Small intestine (tissue), 7 donors: ENCODE data around the gene AICDA. TPM values are rescaled to one million over a fixed set of nuclear protein-coding genes. Genes with fewer than 3 reads are reported as not detected.
"Not testable (repeated sequence)": the region's sequence is repeated elsewhere in the genome, so short reads cannot be mapped to it uniquely, and the experiment has no call there.

Experiments
- DNase-seq, 2 donors: peaks; one replicate each; pipeline versions ENCODE4 v3.0.0 to v3.0.0-alpha.2; 2013
- FAIRE-seq: peaks from 2 replicates; lab custom pipeline; 2012; peaks lifted over from hg19 to GRCh38; lab: Jason Lieb, UNC
- H3K27ac ChIP-seq, 3 donors: one replicate each; pipeline ENCODE4 v1.5.1; 2013; ENCODE audit warnings: low read length in 2 of 3, mild to moderate bottlenecking in 2 of 3, control low read depth in 1 of 3, inconsistent platforms in 1 of 3, low read depth in 1 of 3, moderate library complexity in 1 of 3
- H3K27me3 ChIP-seq, 3 donors: one replicate each; pipeline ENCODE4 v1.6.1; 2013; ENCODE audit warnings: low read length in 3 of 3, inconsistent platforms in 1 of 3; ENCODE audit not compliant: control insufficient read depth in 3 of 3, insufficient read depth in 3 of 3
- H3K36me3 ChIP-seq, 3 donors: one replicate each; pipeline ENCODE4 v1.6.1; 2013; ENCODE audit warnings: low read length in 3 of 3, inconsistent platforms in 1 of 3, low read depth in 1 of 3, mild to moderate bottlenecking in 1 of 3, moderate library complexity in 1 of 3; ENCODE audit not compliant: control insufficient read depth in 3 of 3, insufficient read depth in 2 of 3
- H3K4me1 ChIP-seq, 3 donors: one replicate each; pipeline ENCODE4 v1.6.1; 2013; ENCODE audit warnings: low read length in 2 of 3, inconsistent platforms in 1 of 3, low read depth in 1 of 3, mild to moderate bottlenecking in 1 of 3, moderate library complexity in 1 of 3; ENCODE audit not compliant: control insufficient read depth in 3 of 3, insufficient read depth in 2 of 3
- H3K4me3 ChIP-seq, 3 donors: one replicate each; pipeline ENCODE4 v1.5.1; 2013; ENCODE audit warnings: low read length in 3 of 3, control low read depth in 1 of 3, inconsistent platforms in 1 of 3, low read depth in 1 of 3, mild to moderate bottlenecking in 1 of 3, moderate library complexity in 1 of 3
- H3K9me3 ChIP-seq, 2 donors: one replicate each; pipeline ENCODE4 v1.6.1; 2013; ENCODE audit warnings: low read depth in 1 of 2, low read length in 1 of 2; ENCODE audit not compliant: control insufficient read depth in 2 of 2, insufficient read depth in 1 of 2
- WGBS, 3 donors: extraction: QIAGEN DNeasy Blood & Tissue Kit; methylation state at CpG; one replicate each; pipeline ENCODE4 v1.1.7; 2013; 5-methylcytosine and 5-hydroxymethylcytosine counted together
- polyA plus RNA-seq, 4 donors: library from polyadenylated mRNA; stranded (reverse) in 3 of 4; unstranded in 1 of 4; fragments of 200-250 nt in 3 of 4; fragments of 120-200 nt in 1 of 4; gene quantifications; one replicate each; pipeline versions ENCODE4 v1.2.1 to v1.2.3, GENCODE V29; 2013
- donor health status: healthy with polysubstance abuse.
- donor health status: control.
- donor health status: control.
- donor health status: Bipolar disorder and iron deficiency.
- donor health status: healthy.

AICDA gene
- polyA plus RNA-seq, 4 donors = 0.31 to 4.0 (median 0.85) TPM

GRCh38 chr12:8603856-8604255, 8.8 kb downstream of the AICDA start:
- FAIRE-seq (no peak), DNase-seq (no peak)
- H3K4me1 ChIP-seq = no peaks in the 10 kb centered on the region
- H3K27ac ChIP-seq = no peak overlapping the region
- H3K27me3 ChIP-seq = no peaks in the 10 kb centered on the region
- no peak overlapping the region for H3K4me3 ChIP-seq
- no peaks in the 10 kb centered on the region for H3K9me3 ChIP-seq
- no peaks in the 10 kb centered on the region for H3K36me3 ChIP-seq
- 36 to 45% (median 44%) methylated on average over 3 of the region's 3 CpGs for WGBS, 3 donors

GRCh38 chr12:8603286-8603685, 9.4 kb downstream of the AICDA start:
- FAIRE-seq (no peak), DNase-seq (no peak)
- Histone ChIP-seq H3K4me1 (no peaks in the 10 kb centered on the region), H3K36me3 (no peaks in the 10 kb centered on the region), H3K9me3 (no peaks in the 10 kb centered on the region), H3K4me3 (no peak overlapping the region), H3K27me3 (no peaks in the 10 kb centered on the region), H3K27ac (no peak overlapping the region)
- 58 to 75% (median 73%) methylated on average over 2 of the region's 2 CpGs for WGBS, 3 donors

GRCh38 chr12:8596561-8596960, 16.1 kb downstream of the AICDA start:
- DNase-seq (no peak), FAIRE-seq (no peak)
- Histone ChIP-seq H3K4me3 (no peak overlapping the region), H3K9me3 (no peaks in the 10 kb centered on the region), H3K36me3 (no peaks in the 10 kb centered on the region), H3K4me1 (no peaks in the 10 kb centered on the region), H3K27me3 (no peaks in the 10 kb centered on the region), H3K27ac (no peak overlapping the region)
- 63 to 76% (median 74%) methylated on average over 3 of the region's 3 CpGs for WGBS, 3 donors

GRCh38 chr12:8594072-8594471, 18.6 kb downstream of the AICDA start:
- WGBS, 3 donors = 21 to 65% (median 45%) methylated on average over 8 of the region's 8 CpGs
- DNase-seq (peak in 1 of 2 donors; percentile 10), FAIRE-seq (no peak)
- H3K36me3 ChIP-seq = no peaks in the 10 kb centered on the region
- no peak overlapping the region for H3K4me3 ChIP-seq
- no peak overlapping the region for H3K27ac ChIP-seq
- H3K4me1 ChIP-seq = no peaks in the 10 kb centered on the region
- H3K27me3 ChIP-seq = no peaks in the 10 kb centered on the region
- no peaks in the 10 kb centered on the region for H3K9me3 ChIP-seq

GRCh38 chr12:8593246-8593645, 19.4 kb downstream of the AICDA start:
- Histone ChIP-seq H3K9me3 (no peaks in the 10 kb centered on the region), H3K4me3 (no peak overlapping the region), H3K4me1 (no peaks in the 10 kb centered on the region), H3K36me3 (no peaks in the 10 kb centered on the region), H3K27me3 (no peaks in the 10 kb centered on the region), H3K27ac (no peak overlapping the region)
- 91 to 97% (median 97%) methylated on average over 2 of the region's 2 CpGs for WGBS, 3 donors
- FAIRE-seq (no peak), DNase-seq (no peak)

- peak in 1 of 2 donors; percentile 69 for DNase-seq
- Histone ChIP-seq H3K27ac (no peak overlapping the region), H3K36me3 (no peaks in the 10 kb centered on the region), H3K4me1 (peaks cover 0 to 2% (median 0%) of the 10 kb centered on the region in 3 donors), H3K9me3 (no peaks in the 10 kb centered on the region), H3K27me3 (no peaks in the 10 kb centered on the region), H3K4me3 (no peak overlapping the region)
- 65 to 81% (median 74%) methylated on average over 10 of the region's 10 CpGs for WGBS, 3 donors
- FAIRE-seq = no peak
Observed at GRCh38 chr12:8590842-8591545, 21.7 kb downstream of the AICDA start.

- Histone ChIP-seq H3K4me1 (peaks cover 0 to 2% (median 0%) of the 10 kb centered on the region in 3 donors), H3K27me3 (no peaks in the 10 kb centered on the region), H3K36me3 (no peaks in the 10 kb centered on the region), H3K9me3 (no peaks in the 10 kb centered on the region), H3K4me3 (no peak overlapping the region), H3K27ac (no peak overlapping the region)
- 64 to 83% (median 79%) methylated on average over 7 of the region's 7 CpGs for WGBS, 3 donors
- no peak for DNase-seq
- no peak for FAIRE-seq
Observed at GRCh38 chr12:8589679-8590078, 23.0 kb downstream of the AICDA start.

- WGBS, 3 donors = 88 to 96% (median 95%) methylated on average over 13 of the region's 13 CpGs
- not testable (repeated sequence) for FAIRE-seq
Observed at GRCh38 chr12:8584478-8584877, 28.2 kb downstream of the AICDA start.

GRCh38 chr12:8584004-8584403, 28.7 kb downstream of the AICDA start:
- WGBS, 3 donors = 60 to 90% (median 84%) methylated on average over 7 of the region's 7 CpGs
- Histone ChIP-seq H3K36me3 (no peaks in the 10 kb centered on the region), H3K27ac (no peak overlapping the region), H3K4me3 (no peak overlapping the region), H3K27me3 (no peaks in the 10 kb centered on the region), H3K9me3 (no peaks in the 10 kb centered on the region), H3K4me1 (peaks cover 0 to 15% (median 2%) of the 10 kb centered on the region in 3 donors)
- DNase-seq (no peak), FAIRE-seq (no peak)

More at GRCh38 chr12:8584478-8584877, 28.2 kb downstream of the AICDA start:
- not testable (repeated sequence) for H3K4me3 ChIP-seq, H3K27ac ChIP-seq, H3K36me3 ChIP-seq, H3K27me3 ChIP-seq, H3K9me3 ChIP-seq, DNase-seq
- peaks cover 0 to 15% (median 2%) of the 10 kb centered on the region in 3 donors for H3K4me1 ChIP-seq
